ENCODE measurements around the gene ORM1.
A peak's percentile ranks its signal among the peaks of the same experiment; 100 is the strongest.

The ORM1 gene

DNA sequence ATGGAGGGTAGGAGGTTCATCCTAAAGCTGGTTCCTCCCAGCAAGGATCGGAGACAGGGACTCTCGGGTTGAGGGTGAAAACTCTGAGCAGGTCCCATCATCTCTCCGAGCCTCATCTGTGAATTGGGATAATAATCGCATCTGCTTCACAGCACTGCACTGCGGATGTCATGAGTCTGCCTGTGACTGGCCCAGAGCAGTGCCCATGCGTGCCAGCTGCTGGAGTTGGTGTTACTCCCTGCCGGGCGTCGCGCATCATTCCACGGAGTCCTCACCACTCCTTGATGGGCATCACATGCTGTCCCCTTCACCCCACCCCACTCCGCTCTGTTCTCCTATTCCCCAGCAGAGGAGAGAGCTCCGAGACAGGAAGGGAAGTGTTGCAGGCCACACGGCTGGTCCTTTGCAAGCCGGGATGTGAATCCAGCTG lies 35.1 kb upstream of the ORM1 start:
- no peak for DNase-seq (ENCODE audit: low read depth in 2 of 2)

DNA sequence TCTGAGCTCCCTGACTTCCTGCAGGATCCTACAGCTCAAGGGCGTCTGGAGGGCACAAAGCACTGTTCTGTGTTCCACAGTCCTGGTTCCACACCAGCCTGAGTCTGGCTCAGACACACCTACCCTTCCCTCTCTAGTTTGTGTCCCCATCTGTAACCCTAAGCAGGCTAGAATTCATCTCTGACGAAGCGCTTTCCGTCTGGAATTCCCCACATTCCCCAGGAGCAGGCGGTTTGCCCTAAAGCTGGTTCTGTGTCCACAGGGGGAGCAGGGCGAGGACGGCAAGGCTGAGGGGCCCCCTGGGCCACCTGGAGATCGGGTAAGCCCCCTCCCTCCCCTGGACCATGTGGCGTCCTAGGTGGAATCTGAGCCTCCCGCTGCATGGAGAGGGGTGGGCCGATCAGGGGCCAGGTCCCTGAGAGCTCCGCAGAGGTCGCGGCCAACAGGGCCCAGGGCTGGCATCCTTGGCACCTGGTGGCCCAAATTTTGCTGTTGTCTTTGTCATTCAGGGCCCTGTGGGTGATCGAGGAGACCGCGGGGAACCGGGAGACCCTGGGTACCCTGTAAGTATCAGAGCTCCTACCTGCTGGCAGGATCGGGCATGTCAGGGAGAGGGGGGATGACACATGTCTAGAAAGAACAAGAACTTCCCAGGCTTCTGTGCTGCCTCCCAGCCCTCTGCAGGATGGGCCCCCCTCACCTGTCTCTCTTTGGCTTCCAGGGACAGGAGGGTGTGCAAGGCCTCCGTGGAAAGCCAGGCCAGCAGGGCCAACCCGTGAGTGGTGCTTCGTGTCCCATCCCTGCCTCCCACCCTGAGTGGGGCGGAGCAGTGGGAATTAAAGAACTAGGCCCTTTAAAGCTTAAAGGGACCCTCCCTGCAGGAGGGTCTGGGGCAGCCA lies 34.5 kb upstream of the ORM1 start:
- DNase-seq (ENCODE audit: low read depth in 2 of 2), result no peak

DNA sequence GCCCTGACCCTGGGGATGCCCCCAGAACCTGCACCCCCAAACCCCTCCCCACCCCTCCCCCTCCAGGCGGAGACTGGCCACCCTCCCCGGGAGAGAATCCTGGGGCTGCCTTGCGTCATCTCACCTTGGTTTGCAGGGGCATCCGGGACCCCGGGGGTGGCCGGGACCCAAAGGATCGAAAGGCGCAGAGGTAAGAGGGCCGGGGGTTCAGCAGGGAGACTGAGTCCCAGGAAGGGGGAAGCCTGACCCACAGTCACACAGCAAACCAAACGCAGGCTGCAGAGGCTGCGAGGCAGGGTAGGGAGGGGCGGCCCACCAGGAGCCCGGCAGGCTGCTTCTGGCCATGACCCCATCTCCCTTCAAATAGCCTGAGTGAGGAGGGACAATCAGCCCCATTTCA lies 33.8 kb upstream of the ORM1 start:
- DNase-seq (ENCODE audit: low read depth in 2 of 2), result no peak

DNA sequence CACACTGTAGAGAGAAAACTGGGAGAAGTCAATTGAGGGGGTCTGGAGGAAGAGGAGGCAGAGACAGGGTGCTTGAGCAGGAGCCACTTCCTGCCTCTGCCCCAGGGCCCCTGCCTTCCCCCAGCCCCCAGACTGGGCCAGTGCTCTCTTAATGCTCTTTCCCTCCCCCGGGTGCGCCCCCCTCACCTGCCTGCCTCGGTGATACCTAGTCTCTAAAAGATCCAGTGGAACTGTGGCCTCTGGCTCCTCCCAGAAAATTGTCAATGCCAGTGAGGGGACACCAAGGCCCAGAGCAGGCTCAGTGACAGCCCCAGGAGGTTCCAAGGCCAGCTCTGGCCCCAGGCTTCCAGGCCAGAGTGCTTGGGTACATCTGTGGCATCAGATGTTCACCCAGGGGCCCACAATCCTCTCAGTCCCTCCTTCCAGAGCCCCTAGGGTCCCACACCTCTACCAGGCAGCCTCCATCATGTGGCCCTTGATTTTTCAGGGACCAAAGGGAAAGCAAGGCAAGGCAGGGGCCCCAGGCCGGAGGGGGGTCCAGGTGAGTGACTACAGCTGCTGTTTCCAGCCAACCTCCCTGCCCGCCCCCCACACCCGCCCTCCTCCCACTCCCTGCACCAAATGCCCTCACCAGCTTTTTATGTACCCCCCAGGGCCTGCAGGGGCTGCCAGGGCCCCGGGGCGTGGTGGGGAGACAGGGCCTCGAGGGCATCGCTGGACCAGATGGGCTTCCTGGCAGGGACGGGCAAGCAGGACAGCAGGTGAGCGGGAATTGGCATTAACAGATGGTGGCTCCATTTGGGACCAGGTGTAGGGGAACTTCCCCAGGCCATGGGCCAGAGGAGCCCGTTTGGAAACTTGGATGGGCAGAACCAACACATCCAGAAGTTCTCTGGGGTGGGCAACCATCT lies 33.1 kb upstream of the ORM1 start:
- no peak for DNase-seq (ENCODE audit: low read depth in 2 of 2)

DNA sequence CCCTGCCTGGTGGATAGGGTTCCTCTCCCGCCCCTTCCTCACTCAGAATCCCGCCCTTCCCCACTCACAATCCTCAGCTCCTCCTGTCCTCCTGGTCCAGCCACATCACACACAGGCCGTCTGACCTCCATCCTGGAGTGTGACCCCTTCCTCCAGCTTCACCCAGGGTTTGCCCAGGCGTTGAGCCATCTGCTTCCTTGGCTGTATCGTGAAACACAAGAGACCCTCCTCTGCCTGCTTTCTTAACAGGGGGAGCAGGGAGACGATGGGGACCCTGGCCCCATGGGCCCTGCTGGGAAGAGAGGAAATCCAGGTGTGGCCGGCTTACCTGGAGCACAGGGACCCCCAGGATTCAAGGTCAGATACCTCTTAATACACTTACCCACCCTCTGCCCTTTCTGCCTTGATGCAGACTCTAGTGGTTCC lies 32.3 kb upstream of the ORM1 start:
- no peak for DNase-seq (ENCODE audit: low read depth in 2 of 2)

DNA sequence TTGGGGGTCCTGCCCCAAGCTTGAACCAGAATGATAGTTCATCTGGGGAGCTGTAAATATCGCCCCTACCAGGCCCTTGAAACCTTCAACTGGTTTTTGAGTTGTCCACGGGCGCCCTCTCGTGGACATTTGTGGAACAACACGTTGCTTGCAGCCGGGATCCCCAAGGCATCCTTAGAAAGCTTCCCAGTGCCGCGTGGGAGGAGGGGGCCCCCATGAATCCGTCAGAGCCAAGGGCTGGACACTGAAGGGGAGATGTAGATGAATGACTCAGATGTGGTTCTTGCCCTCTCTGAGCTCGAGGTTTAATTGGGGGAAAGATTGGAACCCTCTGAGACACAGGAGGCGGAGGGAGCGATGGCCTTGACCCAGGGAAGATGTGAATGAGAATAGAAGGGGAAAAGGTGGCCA lies 31.8 kb upstream of the ORM1 start:
- DNase-seq (ENCODE audit: low read depth in 2 of 2), result peak; percentile 45 to 77

DNA sequence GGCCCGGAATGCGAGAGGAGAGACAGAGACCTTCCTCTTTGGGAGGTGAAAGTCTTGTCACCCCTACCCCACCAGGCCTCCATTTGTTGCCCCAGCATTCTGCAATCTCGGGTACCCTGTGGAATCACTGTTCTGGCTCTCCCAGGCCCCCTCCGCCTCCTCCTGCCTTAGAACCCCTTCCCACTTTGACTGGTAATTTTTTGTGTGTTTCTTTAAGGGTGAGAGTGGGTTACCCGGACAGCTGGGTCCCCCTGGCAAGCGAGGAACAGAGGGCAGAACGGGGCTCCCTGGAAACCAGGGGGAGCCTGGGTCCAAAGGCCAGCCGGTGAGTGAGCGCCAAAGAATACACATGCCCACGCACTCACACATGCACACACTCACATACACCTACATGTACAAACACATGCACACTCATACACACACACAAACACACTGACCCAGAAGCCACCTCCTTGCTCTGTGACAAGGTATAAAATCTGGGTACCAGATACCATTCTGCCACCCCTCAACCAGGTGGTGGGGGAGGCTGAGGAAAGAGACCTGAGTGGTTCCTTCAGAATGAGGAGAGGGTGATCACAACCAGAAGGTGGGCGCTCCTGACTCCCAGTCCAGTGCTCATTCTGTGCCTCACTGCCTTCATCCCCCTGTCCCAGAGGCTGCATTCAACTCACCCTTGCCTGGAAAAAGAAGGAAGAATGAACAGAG lies 30.9 kb upstream of the ORM1 start:
- no peak for DNase-seq (ENCODE audit: low read depth in 2 of 2)

DNA sequence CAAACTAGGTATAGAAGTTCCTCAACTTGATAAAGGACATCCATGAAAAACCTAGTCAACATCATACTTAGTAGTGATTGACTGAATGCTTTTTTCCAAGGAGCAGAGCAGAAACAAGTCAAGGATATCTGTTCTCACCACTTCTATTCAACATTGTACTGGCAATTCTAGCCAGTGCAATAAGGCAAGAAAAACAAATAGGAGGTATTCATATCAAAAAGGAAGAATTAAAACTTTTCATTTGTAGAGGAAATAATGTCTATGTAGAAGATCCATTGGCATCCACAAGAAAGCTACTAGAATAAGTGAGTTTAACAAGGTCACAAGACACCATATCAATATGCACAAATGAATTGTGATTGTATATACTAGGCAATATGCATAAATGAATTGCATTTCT lies 28.2 kb upstream of the ORM1 start:
- no peak for DNase-seq (ENCODE audit: low read depth in 2 of 2)

DNA sequence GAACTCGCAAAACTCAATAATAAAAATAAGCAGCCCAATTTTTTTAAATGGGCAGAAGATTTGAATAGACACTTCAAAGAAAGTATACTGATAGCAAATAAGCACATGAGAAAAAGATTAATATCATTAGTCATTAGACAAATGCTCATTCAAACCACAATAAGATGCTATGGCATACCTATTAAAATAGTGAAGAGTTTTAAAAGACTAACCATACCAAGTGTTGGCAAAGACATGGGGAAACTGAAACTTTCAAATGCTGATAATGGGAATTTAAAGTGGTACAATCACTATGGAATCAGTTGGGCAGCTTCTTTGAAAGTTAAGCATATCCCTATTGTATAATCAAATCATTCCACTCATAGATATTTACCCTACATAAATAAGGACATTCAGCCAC lies 26.6 kb upstream of the ORM1 start:
- DNase-seq (ENCODE audit: low read depth in 2 of 2), result no peak

DNA sequence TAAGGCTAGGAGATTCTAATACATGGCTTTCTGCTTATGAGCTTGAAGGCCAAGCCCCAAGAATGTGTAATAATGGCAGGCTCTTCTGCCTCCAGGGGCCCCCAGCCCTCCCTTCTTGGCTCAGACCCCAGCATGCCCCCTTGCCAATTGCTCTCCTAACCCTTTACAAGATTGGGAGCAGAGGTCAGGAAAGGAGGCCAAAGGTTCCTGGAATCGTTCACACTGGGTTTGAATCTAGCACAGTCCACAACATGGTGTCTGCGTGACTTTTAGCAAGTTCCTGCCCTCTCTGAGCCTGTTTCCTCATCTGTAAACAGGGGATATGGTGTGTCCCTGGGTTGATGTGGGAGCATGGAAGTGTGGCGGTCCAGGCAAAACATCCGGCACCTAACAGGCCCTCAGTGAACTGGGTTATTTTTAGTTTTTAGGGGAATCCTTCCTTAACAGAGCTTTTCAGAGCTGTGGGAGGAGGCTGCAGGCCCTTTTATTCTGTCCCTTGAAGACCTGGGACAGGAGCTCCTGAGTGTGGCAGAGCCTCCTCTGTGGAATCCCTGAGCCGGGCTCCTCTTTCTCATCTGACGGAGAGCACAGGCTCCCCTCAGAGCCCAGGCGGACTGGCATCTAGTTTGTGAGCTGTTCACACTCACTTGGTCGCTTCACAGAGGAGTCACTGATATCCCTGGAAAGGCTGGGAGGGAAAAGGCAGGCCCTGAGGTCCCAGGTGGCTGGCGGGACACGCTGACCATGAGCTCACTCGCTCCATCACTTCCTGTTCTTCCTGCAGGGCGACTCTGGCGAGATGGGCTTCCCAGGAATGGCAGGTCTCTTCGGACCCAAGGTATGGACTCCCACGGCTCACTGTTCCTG lies 23.4 kb upstream of the ORM1 start:
- DNase-seq (ENCODE audit: low read depth in 2 of 2), result no peak

DNA sequence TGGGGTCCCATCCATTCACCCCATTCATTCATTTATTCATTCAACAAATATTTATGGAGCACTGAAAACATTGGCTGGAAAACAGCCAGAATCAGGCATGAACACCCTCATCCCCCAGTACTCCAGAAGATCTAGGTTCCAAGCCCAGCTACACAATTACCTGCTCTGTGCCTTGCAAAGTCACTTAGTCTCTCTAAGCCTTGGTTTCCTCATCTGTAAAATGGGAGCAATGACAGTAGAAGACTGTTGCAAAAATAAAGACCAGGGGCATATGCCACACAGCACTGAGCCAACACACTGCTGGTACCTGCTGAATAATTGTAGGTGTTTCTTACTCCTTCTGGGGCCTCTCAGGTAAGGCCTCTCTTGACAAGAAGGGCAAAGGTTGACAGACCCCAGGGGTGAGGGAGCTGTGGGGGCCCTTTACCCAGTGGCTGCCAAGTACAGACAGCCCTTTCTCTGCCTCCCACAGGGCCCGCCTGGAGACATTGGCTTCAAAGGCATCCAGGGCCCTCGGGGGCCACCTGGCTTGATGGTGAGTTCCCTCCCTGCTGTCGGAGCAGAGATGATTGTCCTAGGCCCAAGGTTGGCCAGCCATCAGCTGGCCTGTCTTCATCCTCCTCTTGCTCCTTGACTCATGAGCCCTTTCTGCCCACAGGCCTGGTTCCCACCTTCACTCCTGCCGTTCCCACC lies 22.6 kb upstream of the ORM1 start:
- DNase-seq (ENCODE audit: low read depth in 2 of 2), result no peak

DNA sequence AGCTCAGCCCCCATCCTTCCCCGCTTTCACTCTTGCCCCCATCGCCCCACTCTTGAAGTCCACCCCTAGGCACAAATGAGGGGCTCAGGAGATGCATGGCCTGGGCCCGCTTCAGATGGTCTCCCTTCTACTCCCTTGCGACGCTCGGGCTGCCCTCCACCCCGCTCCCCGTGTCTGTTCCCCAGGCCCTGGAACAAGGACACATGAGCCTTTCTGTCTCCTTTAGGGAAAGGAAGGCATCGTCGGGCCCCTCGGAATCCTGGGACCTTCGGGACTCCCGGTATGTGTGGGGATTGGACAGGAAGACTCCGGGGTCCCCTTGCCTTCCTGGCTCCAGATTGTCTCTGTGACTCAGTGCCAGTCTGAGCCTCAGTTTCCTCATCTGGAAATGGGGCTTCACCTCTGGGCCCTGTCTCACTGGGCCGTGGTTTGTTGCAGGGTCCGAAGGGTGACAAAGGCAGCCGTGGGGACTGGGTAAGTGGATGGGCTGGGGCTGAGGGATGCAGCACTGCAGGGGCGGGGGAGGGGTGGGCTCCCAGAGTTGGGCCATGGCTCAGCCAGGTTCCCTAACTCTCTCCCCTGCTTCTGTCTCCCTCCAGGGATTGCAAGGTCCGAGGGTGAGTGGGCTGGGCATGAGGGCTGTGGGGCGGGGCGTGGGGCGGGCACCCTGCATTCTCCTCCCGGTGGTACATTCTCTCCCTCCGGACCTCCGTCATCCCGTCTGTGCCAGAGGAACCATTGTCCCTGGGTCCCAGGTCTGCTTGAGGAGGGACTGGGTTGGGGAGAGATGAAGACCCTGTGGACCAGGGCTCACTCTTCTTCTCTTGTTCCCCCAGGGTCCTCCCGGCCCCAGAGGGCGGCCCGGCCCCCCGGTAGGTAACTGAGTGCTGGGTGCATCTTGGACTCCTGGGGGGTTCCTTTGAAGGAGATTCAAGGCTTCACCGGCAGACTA lies 21.8 kb upstream of the ORM1 start:
- no peak for DNase-seq (ENCODE audit: low read depth in 2 of 2)

DNA sequence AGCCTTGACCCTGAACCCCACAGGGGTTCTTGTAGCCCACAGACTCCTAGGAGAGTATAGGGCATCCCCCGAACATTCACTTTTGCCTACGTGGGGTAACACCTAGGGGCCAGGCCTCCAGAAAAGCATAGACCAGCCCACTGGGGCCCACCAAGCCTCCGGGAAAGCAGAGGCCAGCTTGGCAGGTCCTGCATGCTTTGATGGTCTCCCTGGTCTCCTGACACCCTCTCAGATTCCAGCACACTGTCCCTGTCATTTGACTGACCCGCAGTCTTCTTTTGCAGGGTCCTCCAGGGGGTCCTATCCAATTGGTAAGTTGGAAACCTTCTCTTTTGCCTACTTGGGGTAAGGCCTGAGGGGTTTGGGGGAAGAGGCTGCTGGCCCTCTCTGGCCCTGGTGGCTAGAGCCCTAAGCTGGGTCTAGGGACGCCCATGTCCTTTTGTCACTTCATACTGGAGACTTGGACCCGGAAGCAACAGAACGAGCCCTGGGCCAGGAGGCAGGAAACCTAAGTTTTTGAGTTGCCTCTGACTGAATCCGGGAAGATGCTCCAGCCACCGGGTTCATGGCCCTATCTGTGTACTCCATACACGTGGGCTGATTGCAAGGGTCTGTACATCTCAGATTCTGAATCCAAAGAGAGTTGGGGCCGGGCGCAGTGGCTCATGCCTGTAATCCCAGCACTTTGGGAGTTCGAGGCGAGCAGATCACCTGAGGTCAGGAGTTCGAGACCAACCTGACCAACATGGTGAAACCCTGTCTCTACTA lies 20.9 kb upstream of the ORM1 start:
- no peak for DNase-seq (ENCODE audit: low read depth in 2 of 2)

DNA sequence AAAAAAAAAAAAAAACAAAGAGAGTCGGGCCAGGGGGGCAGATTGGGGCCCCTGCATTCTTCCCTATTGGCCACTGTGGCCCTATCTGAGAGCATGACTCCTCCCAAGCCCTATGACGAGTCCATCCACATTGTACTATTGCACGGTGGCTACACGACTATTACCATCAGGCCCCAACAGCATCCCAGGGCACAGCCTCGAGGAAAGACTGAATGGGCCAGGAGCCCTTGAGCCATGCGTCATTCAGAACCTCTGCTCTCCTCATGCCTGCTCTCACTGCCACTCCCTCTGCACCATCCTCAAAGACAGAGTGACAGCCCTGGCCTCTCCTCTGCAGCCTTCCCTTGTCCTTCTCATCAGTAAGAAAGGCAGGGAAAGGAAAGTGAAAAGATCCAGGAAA lies 20.2 kb upstream of the ORM1 start:
- no peak for DNase-seq (ENCODE audit: low read depth in 2 of 2)

DNA sequence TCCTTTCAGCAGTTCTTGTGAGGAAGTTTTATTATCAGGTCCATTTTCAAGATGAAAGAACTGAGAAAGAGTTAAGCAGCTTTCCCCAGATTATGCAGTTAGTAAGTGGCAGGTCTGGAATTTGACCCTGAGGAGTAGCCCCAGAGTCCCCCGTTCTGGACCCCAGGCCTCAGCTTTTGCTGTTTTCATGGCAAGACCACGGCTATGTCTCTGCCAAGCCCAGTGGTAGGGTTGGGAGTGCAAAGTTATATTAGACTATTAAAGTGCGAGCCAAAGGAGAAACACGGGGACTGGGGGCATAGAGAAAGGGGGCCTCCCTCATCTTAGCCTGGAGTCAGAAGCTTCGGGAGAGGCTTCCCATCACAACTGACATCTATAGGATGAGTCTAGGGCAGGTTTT lies 19.3 kb upstream of the ORM1 start:
- DNase-seq (ENCODE audit: low read depth in 2 of 2), result no peak

DNA sequence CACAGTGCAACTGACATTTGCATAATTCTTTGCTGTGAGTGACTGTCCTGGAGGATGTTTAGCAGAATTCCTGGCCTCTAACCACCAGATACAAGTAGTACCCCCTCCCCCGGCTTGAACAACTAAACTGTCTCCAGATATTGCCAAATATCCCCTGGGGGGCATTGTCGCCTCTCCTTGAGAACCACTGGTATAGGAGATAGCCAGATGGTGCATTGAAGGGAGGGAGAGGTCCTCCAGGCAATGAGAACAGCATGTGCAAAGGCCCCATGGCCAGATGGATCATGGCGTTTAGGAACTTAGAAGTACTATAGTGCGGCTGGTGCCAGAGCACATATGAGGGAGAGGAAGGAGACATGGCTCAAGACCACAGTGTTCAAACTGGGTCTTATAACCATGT lies 18.9 kb upstream of the ORM1 start:
- no peak for DNase-seq (ENCODE audit: low read depth in 2 of 2)

DNA sequence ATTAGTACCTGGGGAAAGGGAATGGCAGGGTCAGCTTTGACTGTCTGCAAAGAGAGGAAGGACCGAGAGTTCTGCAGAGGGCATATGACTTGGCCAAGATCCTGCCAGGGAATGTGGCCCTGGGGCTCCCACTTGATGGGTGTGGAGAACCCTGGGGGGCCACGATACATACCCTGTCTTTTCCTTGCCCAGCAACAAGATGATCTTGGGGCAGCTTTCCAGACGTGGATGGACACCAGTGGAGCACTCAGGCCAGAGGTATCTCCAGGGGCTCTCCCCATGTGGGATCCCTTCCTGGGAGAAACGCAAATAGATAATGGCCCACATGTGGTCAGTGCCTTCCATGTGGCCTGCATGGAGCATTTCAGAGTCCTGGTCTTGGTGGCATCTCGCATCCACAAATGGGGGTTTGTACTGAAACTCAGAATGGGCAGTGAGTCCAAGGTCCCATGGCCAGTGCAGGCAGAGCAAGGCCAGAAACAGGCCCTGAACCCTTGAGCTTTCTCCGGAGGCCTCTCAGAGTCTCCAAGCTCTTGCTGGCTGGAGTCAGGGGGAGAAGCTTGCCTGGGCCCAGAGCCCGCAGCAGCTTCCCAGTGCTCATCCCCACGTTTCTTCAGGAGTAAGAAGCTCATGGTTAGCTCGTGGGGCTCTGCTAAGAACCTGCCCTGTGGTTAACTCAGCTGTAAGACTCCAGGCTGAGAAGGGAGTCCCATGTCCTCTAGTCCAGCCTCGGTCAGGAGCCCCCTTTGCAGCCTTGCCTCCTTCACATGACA lies 18.3 kb upstream of the ORM1 start:
- no peak for DNase-seq (ENCODE audit: low read depth in 2 of 2)

DNA sequence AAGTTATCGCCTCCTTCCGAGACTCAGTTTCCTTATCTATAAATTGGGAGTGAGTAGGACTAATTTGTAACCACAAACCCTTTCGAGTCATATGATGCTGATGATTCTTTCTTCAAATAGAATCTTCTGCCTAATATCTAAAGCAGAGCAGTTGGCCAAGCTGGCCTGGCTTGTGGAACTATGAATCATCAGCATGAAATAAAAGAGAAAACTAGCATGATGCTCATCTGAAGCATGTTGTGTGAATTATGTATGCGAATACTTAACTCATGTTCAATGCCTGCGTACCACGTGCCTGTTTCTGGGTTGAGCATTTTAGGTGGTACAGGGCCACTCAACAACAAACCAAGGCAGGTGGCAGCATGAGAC lies 15.0 kb upstream of the ORM1 start:
- DNase-seq (ENCODE audit: low read depth in 2 of 2), result no peak

Data from stimulated activated CD4-positive, alpha-beta T cell treated with anti-CD3 and anti-CD28 coated beads, Interleukin-4, amount 100 ng/mL, for 48 hours (primary cell).